GM23338 (cell line): ENCODE data around the gene FBXL14.

Experiments used
- CREB1 ChIP-seq: fragments of 250-450 bp; sonication (Bioruptor Pico); IDR thresholded peaks from 2 replicates; pipeline ENCODE4 v1.5.0; 2020; ENCODE audit warnings: low read depth, mild to moderate bottlenecking, moderate library complexity
- EZH2 ChIP-seq: fragments of 200-600 bp; sonication (generic); IDR thresholded peaks from one replicate; pipeline ENCODE4 v1.8.0; 2017; ENCODE audit warnings: antibody characterized with exemption, mild to moderate bottlenecking, low read depth; ENCODE audit not compliant: unreplicated experiment
- EZH2phosphoT487 ChIP-seq: fragments of 200-600 bp; sonication (generic); IDR thresholded peaks from one replicate; pipeline ENCODE4 v1.8.1; 2018; ENCODE audit warnings: antibody characterized with exemption; ENCODE audit not compliant: unreplicated experiment
- JUNB ChIP-seq: IDR thresholded peaks from one replicate; pipeline ENCODE4 v1.6.1; 2016; ENCODE audit warnings: antibody characterized with exemption; ENCODE audit not compliant: unreplicated experiment
- NANOG ChIP-seq: IDR thresholded peaks from 2 replicates; pipeline ENCODE4 v1.6.1; 2016; ENCODE audit warnings: antibody characterized with exemption, borderline replicate concordance
- POLR2AphosphoS5 ChIP-seq: IDR thresholded peaks from 2 replicates; pipeline ENCODE4 v1.6.1; 2016; ENCODE audit warnings: antibody characterized with exemption, low read depth
- STAT1 ChIP-seq: IDR thresholded peaks from one replicate; pipeline ENCODE4 v1.6.1; 2016; ENCODE audit warnings: antibody characterized with exemption; ENCODE audit not compliant: unreplicated experiment
- ZNF114 ChIP-seq: fragments of 250-450 bp; sonication (Bioruptor Pico); IDR thresholded peaks from 2 replicates; pipeline ENCODE4 v1.5.0; 2020; ENCODE audit warnings: mild to moderate bottlenecking, moderate library complexity
- TF ChIP-seq, protein P1 (sequence below), 2 experiments: fragments of 200-600 bp in 1 of 2; sonication (generic) in 1 of 2; conservative IDR thresholded peaks; 2 replicates each; pipeline versions ENCODE4 v1.5.1 to v1.6.1; 2016 to 2017; ENCODE audit warnings: antibody characterized with exemption in 2 of 2, low read depth in 2 of 2, mild to moderate bottlenecking in 2 of 2, moderate library complexity in 1 of 2
- TF ChIP-seq, protein P2 (sequence below): fragments of 250-450 bp; sonication (Bioruptor Pico); IDR thresholded peaks from 2 replicates; pipeline ENCODE4 v1.5.0; 2020; ENCODE audit warnings: mild to moderate bottlenecking, moderate library complexity
- TF ChIP-seq, protein P3 (sequence below): IDR thresholded peaks from one replicate; pipeline ENCODE4 v1.6.1; 2018; ENCODE audit warnings: antibody characterized with exemption; ENCODE audit not compliant: unreplicated experiment
- TF ChIP-seq, protein P4 (sequence below): IDR thresholded peaks from 2 replicates; pipeline ENCODE4 v1.6.1; 2016; ENCODE audit warnings: antibody characterized with exemption

DNA sequence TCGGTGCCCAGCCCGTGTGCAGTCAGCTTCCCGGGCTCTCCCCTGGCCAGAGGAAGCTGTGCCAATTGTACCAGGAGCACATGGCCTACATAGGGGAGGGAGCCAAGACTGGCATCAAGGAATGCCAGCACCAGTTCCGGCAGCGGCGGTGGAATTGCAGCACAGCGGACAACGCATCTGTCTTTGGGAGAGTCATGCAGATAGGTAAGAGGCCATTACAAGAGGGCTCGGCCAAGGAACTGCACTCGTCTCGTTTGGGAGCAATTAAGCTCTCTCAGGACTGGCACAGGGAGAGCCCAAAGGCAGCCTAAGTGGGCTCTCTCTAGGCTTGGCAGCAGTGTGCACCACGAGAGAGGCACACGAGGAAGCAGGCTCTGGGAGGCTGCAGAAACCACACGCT lies 38.3 kb upstream of the FBXL14 start:
- TF ChIP-seq, protein P1, sequence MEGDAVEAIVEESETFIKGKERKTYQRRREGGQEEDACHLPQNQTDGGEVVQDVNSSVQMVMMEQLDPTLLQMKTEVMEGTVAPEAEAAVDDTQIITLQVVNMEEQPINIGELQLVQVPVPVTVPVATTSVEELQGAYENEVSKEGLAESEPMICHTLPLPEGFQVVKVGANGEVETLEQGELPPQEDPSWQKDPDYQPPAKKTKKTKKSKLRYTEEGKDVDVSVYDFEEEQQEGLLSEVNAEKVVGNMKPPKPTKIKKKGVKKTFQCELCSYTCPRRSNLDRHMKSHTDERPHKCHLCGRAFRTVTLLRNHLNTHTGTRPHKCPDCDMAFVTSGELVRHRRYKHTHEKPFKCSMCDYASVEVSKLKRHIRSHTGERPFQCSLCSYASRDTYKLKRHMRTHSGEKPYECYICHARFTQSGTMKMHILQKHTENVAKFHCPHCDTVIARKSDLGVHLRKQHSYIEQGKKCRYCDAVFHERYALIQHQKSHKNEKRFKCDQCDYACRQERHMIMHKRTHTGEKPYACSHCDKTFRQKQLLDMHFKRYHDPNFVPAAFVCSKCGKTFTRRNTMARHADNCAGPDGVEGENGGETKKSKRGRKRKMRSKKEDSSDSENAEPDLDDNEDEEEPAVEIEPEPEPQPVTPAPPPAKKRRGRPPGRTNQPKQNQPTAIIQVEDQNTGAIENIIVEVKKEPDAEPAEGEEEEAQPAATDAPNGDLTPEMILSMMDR (conservative IDR thresholded peaks at IDR 0.05; ENCODE audit: low read depth in 2 of 2): no peak
- no peak for TF ChIP-seq EZH2
- no peak for TF ChIP-seq POLR2AphosphoS5
- no peak for TF ChIP-seq EZH2phosphoT487
- TF ChIP-seq JUNB: no peak
- TF ChIP-seq, protein P2, sequence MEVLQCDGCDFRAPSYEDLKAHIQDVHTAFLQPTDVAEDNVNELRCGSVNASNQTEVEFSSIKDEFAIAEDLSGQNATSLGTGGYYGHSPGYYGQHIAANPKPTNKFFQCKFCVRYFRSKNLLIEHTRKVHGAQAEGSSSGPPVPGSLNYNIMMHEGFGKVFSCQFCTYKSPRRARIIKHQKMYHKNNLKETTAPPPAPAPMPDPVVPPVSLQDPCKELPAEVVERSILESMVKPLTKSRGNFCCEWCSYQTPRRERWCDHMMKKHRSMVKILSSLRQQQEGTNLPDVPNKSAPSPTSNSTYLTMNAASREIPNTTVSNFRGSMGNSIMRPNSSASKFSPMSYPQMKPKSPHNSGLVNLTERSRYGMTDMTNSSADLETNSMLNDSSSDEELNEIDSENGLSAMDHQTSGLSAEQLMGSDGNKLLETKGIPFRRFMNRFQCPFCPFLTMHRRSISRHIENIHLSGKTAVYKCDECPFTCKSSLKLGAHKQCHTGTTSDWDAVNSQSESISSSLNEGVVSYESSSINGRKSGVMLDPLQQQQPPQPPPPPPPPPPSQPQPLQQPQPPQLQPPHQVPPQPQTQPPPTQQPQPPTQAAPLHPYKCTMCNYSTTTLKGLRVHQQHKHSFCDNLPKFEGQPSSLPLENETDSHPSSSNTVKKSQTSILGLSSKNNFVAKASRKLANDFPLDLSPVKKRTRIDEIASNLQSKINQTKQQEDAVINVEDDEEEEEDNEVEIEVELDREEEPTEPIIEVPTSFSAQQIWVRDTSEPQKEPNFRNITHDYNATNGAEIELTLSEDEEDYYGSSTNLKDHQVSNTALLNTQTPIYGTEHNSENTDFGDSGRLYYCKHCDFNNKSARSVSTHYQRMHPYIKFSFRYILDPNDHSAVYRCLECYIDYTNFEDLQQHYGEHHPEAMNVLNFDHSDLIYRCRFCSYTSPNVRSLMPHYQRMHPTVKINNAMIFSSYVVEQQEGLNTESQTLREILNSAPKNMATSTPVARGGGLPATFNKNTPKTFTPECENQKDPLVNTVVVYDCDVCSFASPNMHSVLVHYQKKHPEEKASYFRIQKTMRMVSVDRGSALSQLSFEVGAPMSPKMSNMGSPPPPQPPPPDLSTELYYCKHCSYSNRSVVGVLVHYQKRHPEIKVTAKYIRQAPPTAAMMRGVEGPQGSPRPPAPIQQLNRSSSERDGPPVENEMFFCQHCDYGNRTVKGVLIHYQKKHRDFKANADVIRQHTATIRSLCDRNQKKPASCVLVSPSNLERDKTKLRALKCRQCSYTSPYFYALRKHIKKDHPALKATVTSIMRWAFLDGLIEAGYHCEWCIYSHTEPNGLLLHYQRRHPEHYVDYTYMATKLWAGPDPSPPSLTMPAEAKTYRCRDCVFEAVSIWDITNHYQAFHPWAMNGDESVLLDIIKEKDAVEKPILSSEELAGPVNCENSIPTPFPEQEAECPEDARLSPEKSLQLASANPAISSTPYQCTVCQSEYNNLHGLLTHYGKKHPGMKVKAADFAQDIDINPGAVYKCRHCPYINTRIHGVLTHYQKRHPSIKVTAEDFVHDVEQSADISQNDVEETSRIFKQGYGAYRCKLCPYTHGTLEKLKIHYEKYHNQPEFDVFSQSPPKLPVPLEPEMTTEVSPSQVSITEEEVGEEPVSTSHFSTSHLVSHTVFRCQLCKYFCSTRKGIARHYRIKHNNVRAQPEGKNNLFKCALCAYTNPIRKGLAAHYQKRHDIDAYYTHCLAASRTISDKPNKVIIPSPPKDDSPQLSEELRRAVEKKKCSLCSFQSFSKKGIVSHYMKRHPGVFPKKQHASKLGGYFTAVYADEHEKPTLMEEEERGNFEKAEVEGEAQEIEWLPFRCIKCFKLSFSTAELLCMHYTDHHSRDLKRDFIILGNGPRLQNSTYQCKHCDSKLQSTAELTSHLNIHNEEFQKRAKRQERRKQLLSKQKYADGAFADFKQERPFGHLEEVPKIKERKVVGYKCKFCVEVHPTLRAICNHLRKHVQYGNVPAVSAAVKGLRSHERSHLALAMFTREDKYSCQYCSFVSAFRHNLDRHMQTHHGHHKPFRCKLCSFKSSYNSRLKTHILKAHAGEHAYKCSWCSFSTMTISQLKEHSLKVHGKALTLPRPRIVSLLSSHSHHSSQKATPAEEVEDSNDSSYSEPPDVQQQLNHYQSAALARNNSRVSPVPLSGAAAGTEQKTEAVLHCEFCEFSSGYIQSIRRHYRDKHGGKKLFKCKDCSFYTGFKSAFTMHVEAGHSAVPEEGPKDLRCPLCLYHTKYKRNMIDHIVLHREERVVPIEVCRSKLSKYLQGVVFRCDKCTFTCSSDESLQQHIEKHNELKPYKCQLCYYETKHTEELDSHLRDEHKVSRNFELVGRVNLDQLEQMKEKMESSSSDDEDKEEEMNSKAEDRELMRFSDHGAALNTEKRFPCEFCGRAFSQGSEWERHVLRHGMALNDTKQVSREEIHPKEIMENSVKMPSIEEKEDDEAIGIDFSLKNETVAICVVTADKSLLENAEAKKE (CRISPR knock-in tag): no peak
- TF ChIP-seq STAT1: no peak
- TF ChIP-seq, protein P3, sequence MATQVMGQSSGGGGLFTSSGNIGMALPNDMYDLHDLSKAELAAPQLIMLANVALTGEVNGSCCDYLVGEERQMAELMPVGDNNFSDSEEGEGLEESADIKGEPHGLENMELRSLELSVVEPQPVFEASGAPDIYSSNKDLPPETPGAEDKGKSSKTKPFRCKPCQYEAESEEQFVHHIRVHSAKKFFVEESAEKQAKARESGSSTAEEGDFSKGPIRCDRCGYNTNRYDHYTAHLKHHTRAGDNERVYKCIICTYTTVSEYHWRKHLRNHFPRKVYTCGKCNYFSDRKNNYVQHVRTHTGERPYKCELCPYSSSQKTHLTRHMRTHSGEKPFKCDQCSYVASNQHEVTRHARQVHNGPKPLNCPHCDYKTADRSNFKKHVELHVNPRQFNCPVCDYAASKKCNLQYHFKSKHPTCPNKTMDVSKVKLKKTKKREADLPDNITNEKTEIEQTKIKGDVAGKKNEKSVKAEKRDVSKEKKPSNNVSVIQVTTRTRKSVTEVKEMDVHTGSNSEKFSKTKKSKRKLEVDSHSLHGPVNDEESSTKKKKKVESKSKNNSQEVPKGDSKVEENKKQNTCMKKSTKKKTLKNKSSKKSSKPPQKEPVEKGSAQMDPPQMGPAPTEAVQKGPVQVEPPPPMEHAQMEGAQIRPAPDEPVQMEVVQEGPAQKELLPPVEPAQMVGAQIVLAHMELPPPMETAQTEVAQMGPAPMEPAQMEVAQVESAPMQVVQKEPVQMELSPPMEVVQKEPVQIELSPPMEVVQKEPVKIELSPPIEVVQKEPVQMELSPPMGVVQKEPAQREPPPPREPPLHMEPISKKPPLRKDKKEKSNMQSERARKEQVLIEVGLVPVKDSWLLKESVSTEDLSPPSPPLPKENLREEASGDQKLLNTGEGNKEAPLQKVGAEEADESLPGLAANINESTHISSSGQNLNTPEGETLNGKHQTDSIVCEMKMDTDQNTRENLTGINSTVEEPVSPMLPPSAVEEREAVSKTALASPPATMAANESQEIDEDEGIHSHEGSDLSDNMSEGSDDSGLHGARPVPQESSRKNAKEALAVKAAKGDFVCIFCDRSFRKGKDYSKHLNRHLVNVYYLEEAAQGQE: no peak
- no peak for TF ChIP-seq CREB1 (CRISPR knock-in tag)
- no peak for TF ChIP-seq ZNF114
- TF ChIP-seq, protein P4, sequence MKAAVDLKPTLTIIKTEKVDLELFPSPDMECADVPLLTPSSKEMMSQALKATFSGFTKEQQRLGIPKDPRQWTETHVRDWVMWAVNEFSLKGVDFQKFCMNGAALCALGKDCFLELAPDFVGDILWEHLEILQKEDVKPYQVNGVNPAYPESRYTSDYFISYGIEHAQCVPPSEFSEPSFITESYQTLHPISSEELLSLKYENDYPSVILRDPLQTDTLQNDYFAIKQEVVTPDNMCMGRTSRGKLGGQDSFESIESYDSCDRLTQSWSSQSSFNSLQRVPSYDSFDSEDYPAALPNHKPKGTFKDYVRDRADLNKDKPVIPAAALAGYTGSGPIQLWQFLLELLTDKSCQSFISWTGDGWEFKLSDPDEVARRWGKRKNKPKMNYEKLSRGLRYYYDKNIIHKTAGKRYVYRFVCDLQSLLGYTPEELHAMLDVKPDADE: no peak
- no peak for TF ChIP-seq NANOG
